ENCODE data around the gene ABO. TPM values are rescaled to one million over a fixed set of nuclear protein-coding genes. Genes with fewer than 3 reads are reported as not detected.

Gene ABO
- total and polyA plus RNA-seq, 2 donors (not counting 1 experiment from before 2014, with no cell fraction given), result not detected

GRCh38 chr9:133227242-133227860 is 47.6 kb downstream of the ABO start:
- no peak overlapping the region for H2AFZ ChIP-seq (ENCODE audit: insufficient read depth, low read depth, low read length, poor library complexity, severe bottlenecking)
- no peak overlapping the region for H3K4me2 ChIP-seq (replicated peaks; ENCODE audit: low read depth, low read length, poor library complexity, severe bottlenecking)
- H3K4me3 ChIP-seq (ENCODE audit: control extremely low read depth in 1 of 5, extremely low read depth in 1 of 5, insufficient read depth in 1 of 5, low read depth in 2 of 5, low read length in 4 of 5), result no peak overlapping the region
- no peaks in the 10 kb centered on the region for H3K9me3 ChIP-seq (ENCODE audit: control extremely low read depth in 1 of 3, control insufficient read depth in 2 of 3, insufficient read depth in 1 of 3, low read length in 2 of 3)
- no peaks in the 10 kb centered on the region for H3K27me3 ChIP-seq (replicated peaks in 1 of 4; ENCODE audit: control extremely low read depth in 1 of 4, control insufficient read depth in 3 of 4, insufficient read depth in 4 of 4, low read length in 3 of 4)
- 89% methylated on average over 11 of the region's 11 CpGs for WGBS (ENCODE audit: insufficient coverage)
- Mint-ChIP-seq H3K4me1 (no peaks in the 10 kb centered on the region), H3K9me3 (ENCODE audit: insufficient read depth) (no peaks in the 10 kb centered on the region), H3K4me3 (no peak overlapping the region), H3K27me3 (peaks cover 19% of the 10 kb centered on the region), H3K27ac (no peak overlapping the region)
- no peaks in the 10 kb centered on the region for H3K79me2 ChIP-seq (ENCODE audit: control insufficient read depth, insufficient read depth, low read length)
- no peaks in the 10 kb centered on the region for H4K20me1 ChIP-seq (ENCODE audit: control insufficient read depth, insufficient read depth, low read length, poor library complexity, severe bottlenecking)
- ChIA-PET POLR2A (no interaction called here), CTCF (no interaction called here)
- H3K4me1 ChIP-seq (ENCODE audit: control insufficient read depth in 2 of 2, insufficient read depth in 2 of 2, low read length in 2 of 2), result no peaks in the 10 kb centered on the region
- H3K36me3 ChIP-seq (replicated peaks in 1 of 2; ENCODE audit: control extremely low read depth in 1 of 2, control insufficient read depth in 1 of 2, extremely low read depth in 1 of 2, insufficient read depth in 2 of 2, low read length in 1 of 2), result no peaks in the 10 kb centered on the region
- intact Hi-C loops (cut with micrococcal nuclease), result no loop called here
- no peak overlapping the region for H3K27ac ChIP-seq (ENCODE audit: low read length in 2 of 2)
- DNase-seq, result no peak
- TF ChIP-seq, protein P1, sequence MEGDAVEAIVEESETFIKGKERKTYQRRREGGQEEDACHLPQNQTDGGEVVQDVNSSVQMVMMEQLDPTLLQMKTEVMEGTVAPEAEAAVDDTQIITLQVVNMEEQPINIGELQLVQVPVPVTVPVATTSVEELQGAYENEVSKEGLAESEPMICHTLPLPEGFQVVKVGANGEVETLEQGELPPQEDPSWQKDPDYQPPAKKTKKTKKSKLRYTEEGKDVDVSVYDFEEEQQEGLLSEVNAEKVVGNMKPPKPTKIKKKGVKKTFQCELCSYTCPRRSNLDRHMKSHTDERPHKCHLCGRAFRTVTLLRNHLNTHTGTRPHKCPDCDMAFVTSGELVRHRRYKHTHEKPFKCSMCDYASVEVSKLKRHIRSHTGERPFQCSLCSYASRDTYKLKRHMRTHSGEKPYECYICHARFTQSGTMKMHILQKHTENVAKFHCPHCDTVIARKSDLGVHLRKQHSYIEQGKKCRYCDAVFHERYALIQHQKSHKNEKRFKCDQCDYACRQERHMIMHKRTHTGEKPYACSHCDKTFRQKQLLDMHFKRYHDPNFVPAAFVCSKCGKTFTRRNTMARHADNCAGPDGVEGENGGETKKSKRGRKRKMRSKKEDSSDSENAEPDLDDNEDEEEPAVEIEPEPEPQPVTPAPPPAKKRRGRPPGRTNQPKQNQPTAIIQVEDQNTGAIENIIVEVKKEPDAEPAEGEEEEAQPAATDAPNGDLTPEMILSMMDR (IDR thresholded peaks at IDR 0.05), result no peak
- no peak for ATAC-seq (ENCODE audit: low read depth)
- H3K9ac ChIP-seq (ENCODE audit: low read length), result no peak overlapping the region

DNA sequence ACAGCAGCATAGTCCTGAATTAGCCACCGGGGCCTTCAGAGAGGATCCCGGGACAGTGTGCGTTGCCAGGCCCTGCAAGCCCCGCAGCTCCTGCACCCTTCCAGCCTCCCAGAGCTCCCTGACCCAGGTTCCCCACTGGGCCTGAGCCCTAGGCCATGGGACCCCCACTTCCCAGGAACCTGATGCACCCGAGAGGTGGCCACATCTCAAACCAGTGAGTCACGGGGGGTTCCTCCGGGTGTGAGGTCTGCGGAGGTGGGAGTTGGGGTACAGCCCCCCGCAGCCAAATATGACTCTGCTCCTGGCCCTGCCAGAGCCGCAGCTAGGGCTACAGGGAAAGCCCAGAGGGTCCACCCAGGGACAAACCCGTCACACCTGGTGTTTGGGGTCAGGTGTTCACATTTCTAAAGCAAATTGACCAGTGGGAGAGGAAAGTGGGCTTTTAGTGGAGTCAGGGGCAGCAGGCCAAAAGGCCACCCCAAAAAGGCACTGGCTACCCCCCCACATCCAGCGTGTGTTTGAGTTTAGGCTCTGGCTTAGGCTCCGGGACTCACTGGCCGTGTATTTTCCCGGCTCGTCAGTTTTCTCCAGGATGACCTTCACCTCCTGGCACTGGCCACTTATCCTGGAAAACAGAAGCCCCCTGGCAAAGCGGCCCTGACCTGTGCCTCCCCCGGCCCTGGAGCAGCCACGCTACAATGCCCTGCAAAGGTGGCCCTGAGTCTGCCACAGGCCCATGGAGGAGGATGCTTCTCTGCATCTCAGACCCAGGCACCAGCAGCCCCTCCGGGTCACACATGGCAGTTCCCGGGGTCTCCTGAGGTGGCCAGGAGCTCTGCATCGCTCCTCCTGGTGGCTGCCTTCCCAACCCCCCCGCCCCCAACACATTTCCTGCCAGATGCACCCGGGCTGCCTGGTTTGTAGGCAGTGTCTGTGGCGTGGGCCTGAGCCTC is 48.5 kb downstream of the ABO start:
- no peaks in the 10 kb centered on the region for H3K4me1 ChIP-seq (ENCODE audit: control insufficient read depth in 2 of 2, insufficient read depth in 2 of 2, low read length in 2 of 2)
- no peaks in the 10 kb centered on the region for H3K79me2 ChIP-seq (ENCODE audit: control insufficient read depth, insufficient read depth, low read length)
- no peaks in the 10 kb centered on the region for H3K9me3 ChIP-seq (ENCODE audit: control extremely low read depth in 1 of 3, control insufficient read depth in 2 of 3, insufficient read depth in 1 of 3, low read length in 2 of 3)
- Mint-ChIP-seq H3K4me1 (no peaks in the 10 kb centered on the region), H3K27me3 (peaks cover 19% of the 10 kb centered on the region), H3K9me3 (ENCODE audit: insufficient read depth) (no peaks in the 10 kb centered on the region), H3K27ac (no peak overlapping the region), H3K4me3 (no peak overlapping the region)
- H4K20me1 ChIP-seq (ENCODE audit: control insufficient read depth, insufficient read depth, low read length, poor library complexity, severe bottlenecking), result no peaks in the 10 kb centered on the region
- ChIA-PET CTCF (no interaction called here), POLR2A (no interaction called here)
- intact Hi-C loops (cut with micrococcal nuclease), result no loop called here
- no peak overlapping the region for H3K27ac ChIP-seq (ENCODE audit: low read length in 2 of 2)
- 84% methylated on average over 20 of the region's 25 CpGs for WGBS (ENCODE audit: insufficient coverage)
- no peak for TF ChIP-seq EZH2 (IDR thresholded peaks at IDR 0.05; ENCODE audit: borderline replicate concordance, insufficient read depth, low read depth, low read length, poor library complexity, severe bottlenecking)
- TF ChIP-seq, protein P1 (IDR thresholded peaks at IDR 0.05), result no peak
- no peak for ATAC-seq (ENCODE audit: low read depth)
- no peak overlapping the region for H3K9ac ChIP-seq (ENCODE audit: low read length)
- H3K36me3 ChIP-seq (replicated peaks in 1 of 2; ENCODE audit: control extremely low read depth in 1 of 2, control insufficient read depth in 1 of 2, extremely low read depth in 1 of 2, insufficient read depth in 2 of 2, low read length in 1 of 2), result no peaks in the 10 kb centered on the region
- H3K27me3 ChIP-seq (replicated peaks in 1 of 4; ENCODE audit: control extremely low read depth in 1 of 4, control insufficient read depth in 3 of 4, insufficient read depth in 4 of 4, low read length in 3 of 4), result no peaks in the 10 kb centered on the region
- no peak overlapping the region for H3K4me2 ChIP-seq (replicated peaks; ENCODE audit: low read depth, low read length, poor library complexity, severe bottlenecking)
- H2AFZ ChIP-seq (ENCODE audit: insufficient read depth, low read depth, low read length, poor library complexity, severe bottlenecking), result no peak overlapping the region
- no peak for DNase-seq
- H3K4me3 ChIP-seq (ENCODE audit: control extremely low read depth in 1 of 5, extremely low read depth in 1 of 5, insufficient read depth in 1 of 5, low read depth in 2 of 5, low read length in 4 of 5), result no peak overlapping the region

Measured in B cell (primary cell).